Activated CD8-positive, alpha-beta memory T cell treated with anti-CD3 and anti-CD28 coated beads for 36 hours (primary cell): ENCODE data around the gene CDHR3. TPM values are rescaled to one million over a fixed set of nuclear protein-coding genes. Genes with fewer than 3 reads are reported as not detected.

Experiments used
- CTCF ChIA-PET: fragments of 350-600 bp; sonication (Branson Sonifier 250); formaldehyde crosslinking; loops from one replicate; lab custom pipeline; 2021; ENCODE audit warnings: antibody characterized with exemption; lab: Charles Lee
- POLR2A ChIA-PET: fragments of 350-600 bp; sonication (Branson Sonifier 250); formaldehyde crosslinking; loops from one replicate; lab custom pipeline; 2021; ENCODE audit warnings: antibody characterized with exemption; lab: Charles Lee
- total RNA-seq, 2 experiments: library from RNA; stranded (reverse); gene quantifications; one replicate each; pipeline ENCODE4 v1.2.3, GENCODE V29; 2021

The CDHR3 gene
- total RNA-seq, 2 experiments from 2014 or later, result 0.23 to 0.44 TPM

DNA sequence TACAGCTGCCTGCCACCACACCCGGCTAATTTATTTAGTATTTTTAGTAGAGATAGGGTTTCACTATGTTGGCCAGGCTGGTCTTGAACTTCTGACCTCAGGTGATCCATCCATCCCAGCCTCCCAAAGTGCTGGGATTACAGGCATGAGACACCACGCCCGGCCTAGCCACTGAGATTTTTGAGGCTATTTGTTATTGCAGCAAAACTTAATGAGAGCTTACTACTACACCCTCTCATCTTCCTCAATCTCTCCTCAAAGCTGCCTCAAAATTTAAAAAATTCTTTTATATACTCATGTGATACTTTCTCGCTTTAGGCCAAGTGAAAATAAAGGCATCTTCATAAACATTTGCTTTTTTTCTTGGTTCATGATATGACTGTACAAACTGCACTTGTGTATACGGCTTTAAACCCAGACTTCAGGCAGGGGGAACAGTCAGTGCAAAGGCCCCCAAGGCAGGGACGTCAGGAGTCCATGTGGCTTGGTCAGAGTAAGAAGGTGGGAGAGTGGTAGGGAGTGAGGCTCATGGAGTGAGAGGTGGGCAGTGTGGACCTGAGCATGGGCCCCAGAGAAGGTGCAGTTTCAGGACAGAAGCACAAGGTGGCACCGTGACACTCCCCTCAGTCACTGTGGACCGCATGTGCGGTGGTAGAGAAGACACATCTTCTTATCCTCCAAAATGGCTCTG lies 93.6 kb downstream of the CDHR3 start:
- CTCF ChIA-PET, result interaction anchor here (0.6 to 8.4 kb wide), 10 partner anchors 11 to 299 kb away, joined by 3 to 68 read pairs (median 6); no protein-coding TSS in a partner anchor
- POLR2A ChIA-PET, result no interaction called here

- ChIA-PET POLR2A (no interaction called here), CTCF (interaction anchor here (0.5 to 8.4 kb wide), 16 partner anchors 9 to 406 kb away, joined by 3 to 68 read pairs (median 4); no protein-coding TSS in a partner anchor)
Observed at GRCh38 chr7:106057204-106057961, 94.3 kb downstream of the CDHR3 start.

- ChIA-PET POLR2A (no interaction called here), CTCF (interaction anchor here (0.7 to 8.4 kb wide), 12 partner anchors 10 to 407 kb away, joined by 3 to 68 read pairs (median 4); no protein-coding TSS in a partner anchor)
Observed at GRCh38 chr7:106057962-106058927, 95.2 kb downstream of the CDHR3 start.

- CTCF ChIA-PET, result interaction anchor here (1.5 to 8.4 kb wide), 2 partner anchors 96 to 407 kb away, joined by 3 to 68 read pairs; no protein-coding TSS in a partner anchor
- POLR2A ChIA-PET, result no interaction called here
Observed at GRCh38 chr7:106058928-106059324, 95.9 kb downstream of the CDHR3 start.

GRCh38 chr7:106059556-106059955 lies 96.5 kb downstream of the CDHR3 start:
- ChIA-PET POLR2A (no interaction called here), CTCF (interaction anchor here (8.4 kb wide), 1 partner anchor 95 kb away, joined by 68 read pairs; no protein-coding TSS in a partner anchor)

DNA sequence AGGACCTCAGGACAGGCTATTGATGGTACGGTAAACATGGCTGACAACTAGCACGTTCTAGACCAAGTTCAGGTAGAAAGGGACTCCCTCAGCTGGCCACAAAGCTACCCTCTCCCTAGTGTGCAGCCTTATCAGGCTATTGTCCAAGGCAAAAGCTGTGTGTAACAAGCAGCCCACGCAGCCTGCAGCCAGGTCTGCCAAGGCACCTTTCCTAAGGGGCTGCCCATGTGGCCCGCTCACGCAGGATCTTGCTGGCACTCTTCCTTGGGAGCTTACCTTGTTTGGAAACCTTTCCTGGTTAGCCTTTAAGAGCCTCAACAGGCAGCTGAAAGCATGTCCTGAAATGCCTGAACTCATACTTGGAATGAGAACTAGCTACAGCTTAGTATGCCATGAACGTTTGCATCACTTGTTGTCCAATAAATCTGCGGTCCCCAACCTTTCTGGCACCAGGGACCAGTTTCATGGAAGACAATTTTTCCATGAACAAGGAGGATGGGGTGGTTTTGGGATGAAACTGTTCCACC lies 97.4 kb downstream of the CDHR3 start:
- POLR2A ChIA-PET, result no interaction called here
- CTCF ChIA-PET, result interaction anchor here (8.4 kb wide), 1 partner anchor 94 kb away, joined by 68 read pairs; no protein-coding TSS in a partner anchor

- ChIA-PET POLR2A (no interaction called here), CTCF (interaction anchor here (0.5 to 8.4 kb wide), 3 partner anchors 31 to 126 kb away, joined by 3 to 68 read pairs (median 3); no protein-coding TSS in a partner anchor)
Observed at GRCh38 chr7:106061301-106061979, 98.4 kb downstream of the CDHR3 start.

DNA sequence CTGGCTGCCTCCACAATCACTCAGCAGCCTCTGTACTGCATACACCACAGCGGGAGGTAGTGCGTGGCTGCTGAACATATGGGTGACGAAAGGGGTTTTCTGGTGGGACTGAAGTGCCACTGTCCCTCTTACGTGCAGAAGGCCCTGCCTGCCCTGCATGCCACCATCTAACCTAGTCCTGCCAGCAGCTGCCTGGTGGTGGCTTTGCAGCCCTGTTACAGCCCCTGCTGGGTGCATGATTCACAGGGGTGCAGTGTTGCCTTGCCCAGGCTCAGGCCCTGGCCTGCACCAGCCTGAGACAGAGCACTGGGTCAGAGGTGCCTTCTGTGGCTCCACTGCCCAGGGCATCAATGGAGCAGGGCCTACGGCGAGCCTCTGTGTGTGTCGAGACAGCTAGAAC lies 98.9 kb downstream of the CDHR3 start:
- POLR2A ChIA-PET, result no interaction called here
- CTCF ChIA-PET, result interaction anchor here (0.6 to 8.4 kb wide), 2 partner anchors 93 to 125 kb away, joined by 3 to 68 read pairs; no protein-coding TSS in a partner anchor

DNA sequence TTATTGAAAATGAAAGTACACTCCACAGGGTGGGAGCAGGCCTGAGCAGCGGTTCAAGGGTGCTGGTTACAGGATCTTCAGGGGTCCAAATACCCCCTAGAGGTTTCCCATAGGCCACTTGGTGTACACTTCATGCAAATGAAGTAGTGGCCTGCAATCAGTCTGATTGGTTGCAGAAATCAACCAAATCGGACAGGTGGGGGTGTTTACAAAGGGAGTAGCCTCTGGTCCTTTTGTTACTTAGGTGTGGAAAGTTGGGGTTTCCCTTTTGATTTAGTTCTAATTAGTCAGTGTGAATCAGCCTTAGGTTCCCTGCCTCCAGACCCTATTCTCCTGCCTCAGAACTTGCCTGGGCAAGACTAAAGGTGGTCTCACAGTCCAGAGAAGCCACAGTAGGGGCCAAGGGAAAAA lies 99.5 kb downstream of the CDHR3 start:
- CTCF ChIA-PET, result no interaction called here
- POLR2A ChIA-PET, result no interaction called here

DNA sequence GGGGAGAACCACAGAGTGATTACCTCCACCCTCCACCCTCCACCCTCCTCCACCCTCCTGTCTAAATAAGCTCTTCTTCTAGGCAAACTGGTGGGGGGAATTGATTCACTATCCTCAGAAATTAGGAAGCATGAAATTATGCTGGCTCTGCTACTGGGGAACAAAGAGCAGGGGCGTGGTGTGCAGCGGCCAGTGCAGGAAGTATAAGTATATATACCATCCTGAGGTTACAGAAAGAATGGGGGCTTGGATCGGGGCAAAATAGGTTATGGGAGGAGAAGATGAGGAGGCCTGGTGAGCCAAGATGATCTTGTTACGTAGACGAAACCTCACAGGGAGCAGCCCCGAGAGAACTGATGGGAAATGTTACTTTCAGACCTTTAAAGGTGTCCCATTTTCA lies 100.0 kb downstream of the CDHR3 start:
- ChIA-PET CTCF (interaction anchor here (1.0 kb wide), 1 partner anchor 91 kb away, joined by 4 read pairs; no protein-coding TSS in a partner anchor), POLR2A (no interaction called here)

GRCh38 chr7:106063692-106064091 lies 100.6 kb downstream of the CDHR3 start:
- POLR2A ChIA-PET, result no interaction called here
- CTCF ChIA-PET, result interaction anchor here (1.0 kb wide), 1 partner anchor 90 kb away, joined by 4 read pairs; no protein-coding TSS in a partner anchor

DNA sequence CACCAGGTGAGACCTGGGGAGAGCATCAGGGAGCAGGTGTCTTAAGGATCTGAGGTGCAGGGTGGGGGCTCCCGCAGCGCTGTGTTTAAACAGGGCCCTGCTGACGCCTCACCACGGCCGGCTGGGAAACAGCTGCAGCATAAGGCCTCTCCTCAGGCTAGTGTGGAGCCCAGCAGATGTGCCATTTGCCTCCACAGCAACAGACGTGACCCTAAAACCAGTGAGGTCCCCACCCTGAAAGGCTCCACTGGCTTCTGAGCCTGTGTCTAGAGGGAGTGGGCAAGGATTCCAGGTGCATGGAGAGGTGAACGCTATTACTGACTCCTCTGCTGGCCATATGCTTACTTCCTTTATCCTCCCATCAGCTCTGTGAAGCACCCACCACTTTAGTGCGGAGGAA lies 101.3 kb downstream of the CDHR3 start:
- ChIA-PET CTCF (no interaction called here), POLR2A (no interaction called here)

DNA sequence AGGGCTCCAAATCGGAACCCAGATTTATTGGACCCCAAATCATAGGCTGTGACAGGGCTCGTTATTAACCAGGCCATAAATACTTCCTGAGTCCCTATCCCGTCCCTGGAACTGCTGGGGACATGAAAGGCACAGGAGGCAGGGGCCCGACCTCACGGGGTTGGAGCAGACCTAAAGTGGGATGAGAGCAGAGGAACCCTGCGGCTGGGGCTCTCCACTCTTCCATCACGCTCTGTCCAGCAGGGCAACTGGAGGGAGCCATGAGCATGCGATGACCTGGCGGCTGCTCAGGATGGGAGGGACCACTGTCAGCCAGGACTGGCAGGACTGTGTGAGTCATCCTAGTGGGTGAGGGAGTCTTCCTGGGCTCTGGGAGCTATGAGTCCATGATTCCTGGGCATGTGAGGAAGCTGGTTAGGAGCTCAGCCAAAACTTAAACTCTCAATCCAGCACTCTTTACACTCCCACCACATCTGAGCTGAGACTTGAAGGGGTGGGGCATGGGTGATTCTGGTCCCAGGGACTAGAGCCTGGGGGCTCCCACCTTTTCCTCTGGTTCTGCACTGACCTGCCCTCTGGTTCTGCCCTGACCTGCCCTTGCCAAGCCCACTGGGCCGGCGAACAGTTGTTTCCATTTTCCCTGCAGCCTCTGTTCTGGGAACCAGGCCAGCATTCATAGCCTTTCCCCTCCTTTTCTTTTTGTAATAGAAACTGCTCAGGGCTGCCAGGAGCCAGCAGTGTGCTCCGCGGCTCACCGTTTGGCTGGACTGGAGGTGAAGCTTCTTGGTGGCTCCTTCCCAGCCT lies 101.9 kb downstream of the CDHR3 start:
- ChIA-PET POLR2A (no interaction called here), CTCF (no interaction called here)

- POLR2A ChIA-PET, result no interaction called here
- CTCF ChIA-PET, result no interaction called here
Observed at GRCh38 chr7:106065575-106066500, 102.8 kb downstream of the CDHR3 start.

DNA sequence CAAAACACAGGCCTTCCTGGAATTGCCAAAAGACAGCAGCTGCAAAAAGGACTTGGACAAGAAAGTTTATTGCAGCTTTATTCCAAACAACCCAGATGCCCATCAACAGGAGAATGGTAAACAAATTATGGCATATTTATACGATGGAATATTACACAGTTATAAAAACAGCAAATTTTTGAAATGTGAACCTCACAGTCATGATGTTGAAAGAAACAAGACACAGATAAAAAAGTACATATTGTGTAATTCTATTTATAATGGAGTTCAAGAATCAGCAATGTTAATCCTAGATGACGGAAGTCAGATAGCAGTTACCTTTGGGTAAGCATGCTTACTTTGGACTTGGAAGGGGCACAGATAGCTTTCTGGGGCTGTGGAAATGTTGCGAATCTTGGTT lies 104.6 kb downstream of the CDHR3 start:
- ChIA-PET POLR2A (no interaction called here), CTCF (interaction anchor here (1.4 kb wide), 1 partner anchor 10 kb away, joined by 4 read pairs; no protein-coding TSS in a partner anchor)

GRCh38 chr7:106068538-106068961 lies 105.5 kb downstream of the CDHR3 start:
- POLR2A ChIA-PET, result no interaction called here
- CTCF ChIA-PET, result interaction anchor here (1.4 kb wide), 1 partner anchor 11 kb away, joined by 4 read pairs; no protein-coding TSS in a partner anchor
